ENCODE data around the gene SDK1. TPM values are rescaled to one million over a fixed set of nuclear protein-coding genes. Genes with fewer than 3 reads are reported as not detected.

SDK1 gene
- total and polyA plus RNA-seq, 10 of the 15 experiments (the other 5 are each of a cell fraction or from before 2014, with no cell fraction given) = 0.14 to 0.33 TPM; not detected in 8

- no peak overlapping the region for H3K9ac ChIP-seq (ENCODE audit: control insufficient read depth, insufficient read depth, low read length)
- H3K9me3 ChIP-seq (replicated peaks; ENCODE audit: control insufficient read depth, insufficient read depth, low read length) = no peaks in the 10 kb centered on the region
- no peak overlapping the region for H3K4me2 ChIP-seq (ENCODE audit: control insufficient read depth, insufficient read depth)
- FAIRE-seq (no peak), DNase-seq (ENCODE audit: low read depth, low spot score) (no peak), ATAC-seq (no peak)
- ChIA-PET CTCF (no interaction called here), SMC1A (ENCODE audit: uncharacterized antibody, unreplicated experiment) (no interaction called here), RAD21 (ENCODE audit: unreplicated experiment) (no interaction called here), POLR2A (no interaction called here)
- intact Hi-C loops (cut with micrococcal nuclease; ENCODE audit: unreplicated experiment) (no loop called here), in situ Hi-C loops (cut with MboI) (no loop called here)
- no peaks in the 10 kb centered on the region for H3K79me2 ChIP-seq (ENCODE audit: control insufficient read depth, insufficient read depth, low read length)
- no peaks in the 10 kb centered on the region for H3K36me3 ChIP-seq (ENCODE audit: control insufficient read depth in 2 of 2, insufficient read depth in 2 of 2, low read length in 1 of 2)
- no peaks in the 10 kb centered on the region for H3K27me3 ChIP-seq (replicated peaks in 1 of 2; ENCODE audit: control insufficient read depth in 2 of 2, insufficient read depth in 2 of 2, low read length in 1 of 2)
- TF ChIP-seq IKZF2 (IDR thresholded peaks at IDR 0.05) (no peak), ZNF622 (IDR thresholded peaks at IDR 0.05) (no peak), ZNF24 (IDR thresholded peaks at IDR 0.05) (no peak), FOS (IDR thresholded peaks at IDR 0.05; ENCODE audit: borderline replicate concordance, extremely low read depth, insufficient read length) (no peak), SIN3A (IDR thresholded peaks at IDR 0.05; ENCODE audit: low read depth, low read length) (no peak), ATF2 (IDR thresholded peaks at IDR 0.05; ENCODE audit: low read length) (no peak), POLR2AphosphoS5 (IDR thresholded peaks at IDR 0.05; ENCODE audit: low read length) (no peak)
- H3K27ac ChIP-seq (ENCODE audit: control insufficient read depth, insufficient read depth) = no peak overlapping the region
- H2AFZ ChIP-seq (ENCODE audit: control insufficient read depth, low read depth, low read length) = no peak overlapping the region
- H4K20me1 ChIP-seq (ENCODE audit: control insufficient read depth, insufficient read depth) = no peaks in the 10 kb centered on the region
- no peak overlapping the region for H3K4me3 ChIP-seq
- BruUV-seq (replicated peaks) = no TSS peak
- no peaks in the 10 kb centered on the region for H3K4me1 ChIP-seq (ENCODE audit: control insufficient read depth, insufficient read depth, low read length)
- 52% methylated on average over 2 of the region's 2 CpGs for WGBS (ENCODE audit: insufficient coverage, insufficient replicate concordance, low lambda C conversion rate, missing lambda C conversion rate)
Measured at GRCh38 chr7:3648276-3648675, 347.2 kb downstream of the SDK1 start.

DNA sequence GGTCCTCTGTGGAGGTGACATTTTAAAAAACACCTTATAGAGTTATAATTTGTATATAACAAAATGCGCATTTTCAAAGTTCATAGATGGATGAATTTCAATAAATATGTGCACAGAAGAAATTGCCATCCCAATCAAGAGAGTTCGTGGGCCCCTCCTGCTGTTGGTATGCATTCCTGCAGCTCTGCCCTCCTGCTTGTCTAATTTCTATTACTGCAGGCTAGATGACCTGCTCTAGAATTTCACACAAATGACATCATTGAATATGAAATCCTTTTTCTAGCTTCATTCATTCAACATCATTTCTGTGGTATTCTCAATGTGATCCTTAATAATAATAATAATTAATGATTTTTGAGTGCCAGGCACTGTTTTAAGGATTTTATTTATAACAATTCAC, 348.2 kb downstream of the SDK1 start:
- Histone ChIP-seq H3K4me3 (no peak overlapping the region), H3K79me2 (ENCODE audit: control insufficient read depth, insufficient read depth, low read length) (no peaks in the 10 kb centered on the region), H3K4me1 (ENCODE audit: control insufficient read depth, insufficient read depth, low read length) (no peaks in the 10 kb centered on the region), H3K4me2 (ENCODE audit: control insufficient read depth, insufficient read depth) (no peak overlapping the region), H2AFZ (ENCODE audit: control insufficient read depth, low read depth, low read length) (no peak overlapping the region), H3K36me3 (ENCODE audit: control insufficient read depth in 2 of 2, insufficient read depth in 2 of 2, low read length in 1 of 2) (no peaks in the 10 kb centered on the region), H3K9ac (ENCODE audit: control insufficient read depth, insufficient read depth, low read length) (no peak overlapping the region), H3K9me3 (replicated peaks; ENCODE audit: control insufficient read depth, insufficient read depth, low read length) (no peaks in the 10 kb centered on the region), H3K27ac (ENCODE audit: control insufficient read depth, insufficient read depth) (no peak overlapping the region), H4K20me1 (ENCODE audit: control insufficient read depth, insufficient read depth) (no peaks in the 10 kb centered on the region), H3K27me3 (replicated peaks in 1 of 2; ENCODE audit: control insufficient read depth in 2 of 2, insufficient read depth in 2 of 2, low read length in 1 of 2) (no peaks in the 10 kb centered on the region)
- ChIA-PET CTCF (no interaction called here), SMC1A (ENCODE audit: uncharacterized antibody, unreplicated experiment) (no interaction called here), RAD21 (ENCODE audit: unreplicated experiment) (no interaction called here), POLR2A (no interaction called here)
- DNase-seq (ENCODE audit: low read depth, low spot score) = no peak
- 0% methylated on average over 2 of the region's 2 CpGs for WGBS (ENCODE audit: insufficient coverage, insufficient replicate concordance, low lambda C conversion rate, missing lambda C conversion rate)
- intact Hi-C loops (cut with micrococcal nuclease; ENCODE audit: unreplicated experiment) = no loop called here
- in situ Hi-C loops (cut with MboI) = no loop called here
- TF ChIP-seq STAT1 (conservative IDR thresholded peaks at IDR 0.05) (no peak), IKZF1 (conservative IDR thresholded peaks at IDR 0.05) (no peak), EZH2 (IDR thresholded peaks at IDR 0.05; ENCODE audit: borderline replicate concordance, control insufficient read depth, low read depth, low read length) (no peak), KAT2A (conservative IDR thresholded peaks at IDR 0.05; ENCODE audit: control insufficient read depth, low read depth, low read length) (no peak), IKZF2 (IDR thresholded peaks at IDR 0.05) (no peak), RB1 (IDR thresholded peaks at IDR 0.05; ENCODE audit: borderline replicate concordance) (no peak), LARP7 (IDR thresholded peaks at IDR 0.05) (no peak), CHD1 (IDR thresholded peaks at IDR 0.05; ENCODE audit: low read depth, low read length) (no peak)
- BruUV-seq (replicated peaks) = no TSS peak
- no peak for ATAC-seq
- FAIRE-seq = no peak

All from GM12878 (cell line).